Osteocyte (in vitro differentiated cells): ENCODE measurements around the gene EPHA2. TPM values are rescaled to one million over a fixed set of nuclear protein-coding genes. Genes with fewer than 3 reads are reported as not detected.

Experiments
- DNase-seq: peaks from one replicate; pipeline ENCODE4 v3.0.0; 2021; ENCODE audit warnings: mixed read lengths; ENCODE audit not compliant: unreplicated experiment; ENCODE audit errors: extremely low spot score
- H3K27ac Mint-ChIP-seq: one replicate; pipeline ENCODE4 v1.8.0; 2021; ENCODE audit warnings: mild to moderate bottlenecking, mixed read lengths; ENCODE audit not compliant: unreplicated experiment
- H3K27me3 Mint-ChIP-seq: one replicate; pipeline ENCODE4 v1.8.0; 2021; ENCODE audit warnings: mixed read lengths; ENCODE audit not compliant: unreplicated experiment
- H3K36me3 Mint-ChIP-seq: one replicate; pipeline ENCODE4 v1.8.0; 2021; ENCODE audit warnings: mixed read lengths; ENCODE audit not compliant: unreplicated experiment
- H3K4me1 Mint-ChIP-seq: one replicate; pipeline ENCODE4 v1.8.0; 2021; ENCODE audit warnings: mixed read lengths; ENCODE audit not compliant: unreplicated experiment
- H3K4me3 Mint-ChIP-seq: one replicate; pipeline ENCODE4 v1.8.0; 2021; ENCODE audit warnings: mild to moderate bottlenecking, moderate library complexity, mixed read lengths; ENCODE audit not compliant: unreplicated experiment
- H3K9me3 Mint-ChIP-seq: one replicate; pipeline ENCODE4 v1.8.0; 2021; ENCODE audit warnings: mixed read lengths; ENCODE audit not compliant: unreplicated experiment
- total RNA-seq: library from RNA; stranded (reverse); gene quantifications from 2 replicates; pipeline ENCODE4 v1.2.1, GENCODE V29; 2021
- TF ChIP-seq, protein P1 (sequence below): fragments of 200-600 bp; sonication (generic); IDR thresholded peaks from 2 replicates; pipeline ENCODE4 v1.5.0; 2021; ENCODE audit warnings: antibody characterized with exemption, mild to moderate bottlenecking, moderate library complexity

Gene EPHA2
- total RNA-seq, 1 donor from 2014 or later: 152 TPM

DNA sequence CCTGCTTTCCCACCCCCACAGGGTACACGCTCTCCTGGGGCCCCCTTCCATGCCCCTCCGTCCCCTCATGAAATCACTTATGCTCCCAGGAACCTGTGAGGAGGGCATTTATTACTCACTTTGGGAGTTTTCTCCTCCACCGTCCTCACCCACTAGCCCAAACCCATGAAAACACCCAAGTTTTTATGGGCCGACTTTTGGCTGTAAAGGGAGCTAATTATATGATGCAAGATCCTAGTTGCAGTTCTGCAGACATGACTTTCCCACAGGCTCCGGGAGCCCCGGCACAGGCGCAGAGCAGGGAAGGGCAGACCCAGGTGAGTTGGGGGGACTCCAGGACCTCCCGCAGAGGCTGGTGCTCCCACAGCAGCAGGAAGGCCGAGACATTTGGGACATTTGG lies 29.7 kb downstream of the EPHA2 start:
- H3K36me3 Mint-ChIP-seq: peaks cover 63% of the 10 kb centered on the region
- DNase-seq: no peak
- H3K27ac Mint-ChIP-seq: peak overlapping the region; percentile 65
- TF ChIP-seq, protein P1, sequence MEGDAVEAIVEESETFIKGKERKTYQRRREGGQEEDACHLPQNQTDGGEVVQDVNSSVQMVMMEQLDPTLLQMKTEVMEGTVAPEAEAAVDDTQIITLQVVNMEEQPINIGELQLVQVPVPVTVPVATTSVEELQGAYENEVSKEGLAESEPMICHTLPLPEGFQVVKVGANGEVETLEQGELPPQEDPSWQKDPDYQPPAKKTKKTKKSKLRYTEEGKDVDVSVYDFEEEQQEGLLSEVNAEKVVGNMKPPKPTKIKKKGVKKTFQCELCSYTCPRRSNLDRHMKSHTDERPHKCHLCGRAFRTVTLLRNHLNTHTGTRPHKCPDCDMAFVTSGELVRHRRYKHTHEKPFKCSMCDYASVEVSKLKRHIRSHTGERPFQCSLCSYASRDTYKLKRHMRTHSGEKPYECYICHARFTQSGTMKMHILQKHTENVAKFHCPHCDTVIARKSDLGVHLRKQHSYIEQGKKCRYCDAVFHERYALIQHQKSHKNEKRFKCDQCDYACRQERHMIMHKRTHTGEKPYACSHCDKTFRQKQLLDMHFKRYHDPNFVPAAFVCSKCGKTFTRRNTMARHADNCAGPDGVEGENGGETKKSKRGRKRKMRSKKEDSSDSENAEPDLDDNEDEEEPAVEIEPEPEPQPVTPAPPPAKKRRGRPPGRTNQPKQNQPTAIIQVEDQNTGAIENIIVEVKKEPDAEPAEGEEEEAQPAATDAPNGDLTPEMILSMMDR: no peak
- no peak overlapping the region for H3K4me3 Mint-ChIP-seq
- no peaks in the 10 kb centered on the region for H3K9me3 Mint-ChIP-seq
- H3K27me3 Mint-ChIP-seq: no peaks in the 10 kb centered on the region
- peaks cover 35% of the 10 kb centered on the region for H3K4me1 Mint-ChIP-seq

DNA sequence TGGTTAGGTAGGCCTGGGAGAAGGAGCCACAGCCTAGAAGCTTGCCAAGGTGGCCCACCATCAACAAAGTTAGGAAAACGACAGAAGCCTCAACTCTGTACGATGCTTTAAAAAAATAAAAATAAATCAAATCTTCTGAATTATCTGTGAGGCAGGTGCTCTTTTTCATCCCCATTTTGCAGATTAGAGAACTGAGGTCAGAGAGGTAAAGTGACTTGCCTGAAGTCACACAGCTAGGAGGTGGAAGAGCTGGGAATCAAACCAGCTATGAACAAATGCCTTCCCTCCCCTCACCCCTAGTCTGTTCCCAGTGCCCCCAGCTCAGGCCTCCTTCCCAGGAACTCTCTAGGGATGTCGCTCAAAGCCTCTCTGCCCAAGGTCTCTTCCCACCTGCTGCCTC lies 30.4 kb downstream of the EPHA2 start:
- no peak overlapping the region for H3K27ac Mint-ChIP-seq
- DNase-seq: no peak
- TF ChIP-seq, protein P1: no peak

DNA sequence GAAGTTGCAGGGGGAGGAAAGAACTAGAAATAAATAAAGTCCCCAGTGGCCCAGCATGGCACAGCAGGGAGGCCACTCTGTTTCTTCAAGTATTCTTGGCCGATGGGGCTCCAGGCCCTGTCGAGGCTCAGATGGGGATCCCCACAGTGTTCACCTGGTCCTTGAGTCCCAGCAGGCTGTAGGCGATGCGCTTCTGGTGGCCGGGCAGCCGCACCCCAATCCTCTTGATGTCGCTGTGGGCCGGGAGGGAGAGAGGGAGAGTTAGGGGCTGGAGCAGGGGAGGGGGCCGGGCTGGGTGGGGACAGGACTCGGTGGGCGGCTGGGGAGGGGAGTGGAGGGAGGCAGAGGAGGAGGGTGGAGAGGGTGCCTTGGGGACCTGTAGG lies 30.8 kb downstream of the EPHA2 start:
- TF ChIP-seq, protein P1: no peak
- DNase-seq: no peak
- Mint-ChIP-seq H3K9me3 (no peaks in the 10 kb centered on the region), H3K36me3 (peaks cover 55% of the 10 kb centered on the region), H3K27ac (no peak overlapping the region), H3K27me3 (no peaks in the 10 kb centered on the region), H3K4me3 (no peak overlapping the region), H3K4me1 (peaks cover 41% of the 10 kb centered on the region)

More for the DNA sequence above, 30.4 kb downstream of the EPHA2 start:
- Mint-ChIP-seq H3K27me3 (no peaks in the 10 kb centered on the region), H3K9me3 (no peaks in the 10 kb centered on the region), H3K36me3 (peaks cover 59% of the 10 kb centered on the region), H3K4me3 (no peak overlapping the region), H3K4me1 (peaks cover 41% of the 10 kb centered on the region)

GRCh38 chr1:16124377-16125087 lies 31.3 kb downstream of the EPHA2 start:
- peak; percentile 83 for DNase-seq
- no peak overlapping the region for H3K4me3 Mint-ChIP-seq
- TF ChIP-seq, protein P1: no peak
- H3K4me1 Mint-ChIP-seq: peaks cover 41% of the 10 kb centered on the region
- H3K9me3 Mint-ChIP-seq: no peaks in the 10 kb centered on the region
- H3K36me3 Mint-ChIP-seq: peaks cover 49% of the 10 kb centered on the region
- H3K27ac Mint-ChIP-seq: peak overlapping the region; percentile 7
- H3K27me3 Mint-ChIP-seq: no peaks in the 10 kb centered on the region

DNA sequence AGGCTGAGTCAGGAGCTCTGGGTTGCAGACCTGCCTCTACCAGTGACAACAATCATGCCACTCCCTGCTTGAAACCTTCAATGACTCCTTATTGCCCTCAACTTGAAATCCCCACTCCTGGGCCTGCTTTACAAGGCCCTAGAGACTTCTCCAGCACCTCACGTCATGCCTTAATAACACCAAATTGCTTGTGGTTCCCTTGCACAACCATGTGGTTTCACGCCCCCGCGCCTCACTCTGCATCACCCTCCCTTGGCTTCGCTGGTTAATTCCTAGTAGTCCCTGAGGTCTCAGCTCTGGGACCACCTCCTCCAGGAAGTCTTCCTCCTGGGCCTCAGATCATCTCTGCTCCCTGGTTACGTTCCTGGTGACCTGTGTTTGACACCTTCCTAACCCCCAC lies 33.0 kb downstream of the EPHA2 start:
- no peak for DNase-seq
- no peaks in the 10 kb centered on the region for H3K27me3 Mint-ChIP-seq
- H3K27ac Mint-ChIP-seq: peak overlapping the region; percentile 55
- TF ChIP-seq, protein P1: no peak
- H3K36me3 Mint-ChIP-seq: peaks cover 38% of the 10 kb centered on the region
- H3K9me3 Mint-ChIP-seq: no peaks in the 10 kb centered on the region
- H3K4me1 Mint-ChIP-seq: peaks cover 41% of the 10 kb centered on the region
- no peak overlapping the region for H3K4me3 Mint-ChIP-seq
